CD4-positive, alpha-beta T cell (primary cell): ENCODE data around the gene FLYWCH1. TPM values are rescaled to one million over a fixed set of nuclear protein-coding genes. Genes with fewer than 3 reads are reported as not detected.

ENCODE experiments used
- ATAC-seq: fragments of 200-7000 bp; cut with Tn5 transposase; one replicate; pipeline ENCODE4 v1.10.0; 2022; ENCODE audit warnings: mild to moderate bottlenecking; ENCODE audit not compliant: poor library complexity
- CTCF ChIA-PET: fragments of 350-600 bp; sonication (Branson Sonifier 250); formaldehyde crosslinking; loops from one replicate; lab custom pipeline; 2021; ENCODE audit warnings: antibody characterized with exemption, inconsistent platforms; lab: Charles Lee
- POLR2A ChIA-PET: fragments of 350-600 bp; sonication (Branson Sonifier 250); formaldehyde crosslinking; loops from one replicate; lab custom pipeline; 2021; ENCODE audit warnings: antibody characterized with exemption, inconsistent platforms; lab: Charles Lee
- DNase-seq, 14 experiments: peaks; one replicate each; pipeline ENCODE4 v3.0.0-alpha.2; 2013 to 2020; ENCODE audit warnings: mixed read lengths in 2 of 14
- H3K27ac ChIP-seq, 2 donors: one replicate each; pipeline versions ENCODE4 v1.5.1 to v1.7.0; 2013; ENCODE audit warnings: low read length in 2 of 2, low read depth in 1 of 2, mild to moderate bottlenecking in 1 of 2
- H3K27me3 ChIP-seq, 2 experiments: 1 replicate in 1 of 2; 2 replicates in 1 of 2; pipeline versions ENCODE4 v1.6.1 to v1.7.0; 2013; ENCODE audit warnings: low read length in 2 of 2, control low read depth in 1 of 2, mild to moderate bottlenecking in 1 of 2, moderate library complexity in 1 of 2; ENCODE audit not compliant: insufficient read depth in 2 of 2, control insufficient read depth in 1 of 2
- H3K36me3 ChIP-seq: one replicate; pipeline ENCODE4 v1.6.1; 2013; ENCODE audit warnings: low read length, control low read depth; ENCODE audit not compliant: insufficient read depth
- H3K4me1 ChIP-seq: one replicate; pipeline ENCODE4 v1.6.1; 2013; ENCODE audit warnings: low read length, control low read depth; ENCODE audit not compliant: insufficient read depth
- H3K4me3 ChIP-seq: one replicate; pipeline ENCODE4 v1.5.1; 2013; ENCODE audit warnings: mild to moderate bottlenecking, low read length, moderate library complexity
- H3K9me3 ChIP-seq, 2 experiments: 1 replicate in 1 of 2; 2 replicates in 1 of 2; pipeline versions ENCODE4 v1.6.1 to v1.7.0; 2013; ENCODE audit warnings: low read length in 2 of 2, mild to moderate bottlenecking in 2 of 2, control low read depth in 1 of 2, moderate library complexity in 1 of 2; ENCODE audit not compliant: control insufficient read depth in 1 of 2, insufficient read depth in 1 of 2
- H3K27ac Mint-ChIP-seq: one replicate; pipeline ENCODE4 v1.8.0; 2020; ENCODE audit warnings: mixed read lengths
- H3K27me3 Mint-ChIP-seq: one replicate; pipeline ENCODE4 v1.8.0; 2021; ENCODE audit warnings: mixed read lengths
- H3K36me3 Mint-ChIP-seq: one replicate; pipeline ENCODE4 v1.8.0; 2021; ENCODE audit warnings: low read depth, mixed read lengths
- H3K4me1 Mint-ChIP-seq: one replicate; pipeline ENCODE4 v1.8.0; 2021; ENCODE audit warnings: low read depth, mixed read lengths
- H3K4me3 Mint-ChIP-seq: one replicate; pipeline ENCODE4 v1.8.0; 2020; ENCODE audit warnings: mild to moderate bottlenecking, mixed read lengths
- H3K9me3 Mint-ChIP-seq: one replicate; pipeline ENCODE4 v1.8.0; 2020; ENCODE audit warnings: mixed read lengths
- CTCF ChIP-seq: fragments of 200-600 bp; IDR thresholded peaks from one replicate; pipeline ENCODE4 v1.8.0; 2022; ENCODE audit warnings: antibody characterized with exemption, mild to moderate bottlenecking
- intact Hi-C, 2 experiments: fragments of 100-400 bp; cut with DNase I in 1 of 2; cut with micrococcal nuclease in 1 of 2; formaldehyde crosslinking; loops; one replicate each; pipeline versions ENCODE4 v1.15.1 to v1.9.0; 2023 to 2025; cut with DNase I, micrococcal nuclease
- total RNA-seq, 174 experiments: library from RNA in 2 of 174; stranded (reverse) in 2 of 174; gene quantifications; one replicate each; pipeline ENCODE4 v1.2.3 and lab custom pipeline; 2021 to 2026

The FLYWCH1 gene
- total RNA-seq, 2 experiments from 2014 or later = 84.8 to 97.0 TPM

GRCh38 chr16:2936436-2937011 lies 24.8 kb downstream of the FLYWCH1 start:
- H3K4me1 ChIP-seq = no peaks in the 10 kb centered on the region
- CTCF ChIA-PET = no interaction called here

GRCh38 chr16:2937170-2937569 lies 25.4 kb downstream of the FLYWCH1 start:
- intact Hi-C loops = no loop called here
- no peak overlapping the region for H3K27ac ChIP-seq
- Mint-ChIP-seq H3K27ac (no peak overlapping the region), H3K27me3 (no peaks in the 10 kb centered on the region), H3K4me1 (no peaks in the 10 kb centered on the region), H3K9me3 (no peaks in the 10 kb centered on the region), H3K4me3 (no peak overlapping the region), H3K36me3 (peaks cover 60% of the 10 kb centered on the region)
- TF ChIP-seq CTCF = no peak
- ChIA-PET CTCF (no interaction called here), POLR2A (no interaction called here)
- H3K4me3 ChIP-seq = no peak overlapping the region
- H3K27me3 ChIP-seq = no peaks in the 10 kb centered on the region
- no peak for ATAC-seq
- DNase-seq = no peak
- H3K36me3 ChIP-seq = peaks cover 67% of the 10 kb centered on the region
- H3K4me1 ChIP-seq = no peaks in the 10 kb centered on the region
- H3K9me3 ChIP-seq = no peaks in the 10 kb centered on the region

More at GRCh38 chr16:2936436-2937011, 24.8 kb downstream of the FLYWCH1 start:
- Mint-ChIP-seq H3K4me1 (no peaks in the 10 kb centered on the region), H3K4me3 (no peak overlapping the region), H3K27me3 (no peaks in the 10 kb centered on the region), H3K9me3 (no peaks in the 10 kb centered on the region), H3K36me3 (peaks cover 54% of the 10 kb centered on the region), H3K27ac (no peak overlapping the region)
- peaks cover 68% of the 10 kb centered on the region for H3K36me3 ChIP-seq
- H3K9me3 ChIP-seq = no peaks in the 10 kb centered on the region
- intact Hi-C loops = no loop called here
- no peak for TF ChIP-seq CTCF
- POLR2A ChIA-PET = no interaction called here
- H3K27me3 ChIP-seq = no peaks in the 10 kb centered on the region
- DNase-seq = no peak
- H3K4me3 ChIP-seq = no peak overlapping the region
- ATAC-seq = no peak
- H3K27ac ChIP-seq = no peak overlapping the region

GRCh38 chr16:2938206-2938605 lies 26.5 kb downstream of the FLYWCH1 start:
- Histone ChIP-seq H3K36me3 (peaks cover 62% of the 10 kb centered on the region), H3K4me1 (no peaks in the 10 kb centered on the region), H3K27ac (no peak overlapping the region), H3K27me3 (no peaks in the 10 kb centered on the region), H3K9me3 (no peaks in the 10 kb centered on the region), H3K4me3 (no peak overlapping the region)
- Mint-ChIP-seq H3K9me3 (no peaks in the 10 kb centered on the region), H3K4me1 (no peaks in the 10 kb centered on the region), H3K36me3 (peaks cover 64% of the 10 kb centered on the region), H3K27ac (no peak overlapping the region), H3K4me3 (no peak overlapping the region), H3K27me3 (no peaks in the 10 kb centered on the region)
- ATAC-seq = no peak
- ChIA-PET CTCF (no interaction called here), POLR2A (no interaction called here)
- TF ChIP-seq CTCF = no peak
- DNase-seq = no peak
- intact Hi-C loops = no loop called here
